Measurements from ENCODE around the gene APOL1. TPM values are rescaled to one million over a fixed set of nuclear protein-coding genes. Genes with fewer than 3 reads are reported as not detected.
"Not testable (repeated sequence)": the region's sequence is repeated elsewhere in the genome, so short reads cannot be mapped to it uniquely, and the experiment has no call there.

The APOL1 gene
- total RNA-seq, 2 donors from 2014 or later, result 19.6 to 22.9 TPM

DNA sequence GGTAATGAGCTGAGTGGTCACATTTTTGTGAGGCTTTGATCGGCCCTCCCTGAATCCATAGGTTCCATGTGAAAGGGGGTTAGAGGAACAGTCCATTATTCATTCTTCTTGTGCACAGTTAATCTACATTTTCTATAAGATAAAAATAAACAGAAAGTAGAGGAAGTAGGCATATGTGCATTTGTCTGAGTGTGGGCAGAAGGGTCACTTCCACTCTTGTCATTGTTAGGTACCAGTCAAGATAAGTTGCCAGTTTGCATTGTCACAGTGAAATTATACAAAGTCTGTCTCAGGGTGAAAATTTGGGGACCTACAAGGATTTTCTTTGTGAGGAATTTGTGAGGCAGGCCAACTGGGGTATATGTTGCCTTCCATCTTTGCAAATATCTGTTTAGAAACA lies 46.7 kb upstream of the APOL1 start:
- 97% methylated on average over 1 of the region's 1 CpG for WGBS
- no peak for DNase-seq (ENCODE audit: low spot score)
- H3K27me3 ChIP-seq (replicated peaks; ENCODE audit: insufficient read depth), result no peaks in the 10 kb centered on the region
- no peaks in the 10 kb centered on the region for H3K36me3 ChIP-seq
- H3K4me3 ChIP-seq, result no peak overlapping the region
- TF ChIP-seq POLR2A (IDR thresholded peaks at IDR 0.05), result no peak
- TF ChIP-seq, protein P1, sequence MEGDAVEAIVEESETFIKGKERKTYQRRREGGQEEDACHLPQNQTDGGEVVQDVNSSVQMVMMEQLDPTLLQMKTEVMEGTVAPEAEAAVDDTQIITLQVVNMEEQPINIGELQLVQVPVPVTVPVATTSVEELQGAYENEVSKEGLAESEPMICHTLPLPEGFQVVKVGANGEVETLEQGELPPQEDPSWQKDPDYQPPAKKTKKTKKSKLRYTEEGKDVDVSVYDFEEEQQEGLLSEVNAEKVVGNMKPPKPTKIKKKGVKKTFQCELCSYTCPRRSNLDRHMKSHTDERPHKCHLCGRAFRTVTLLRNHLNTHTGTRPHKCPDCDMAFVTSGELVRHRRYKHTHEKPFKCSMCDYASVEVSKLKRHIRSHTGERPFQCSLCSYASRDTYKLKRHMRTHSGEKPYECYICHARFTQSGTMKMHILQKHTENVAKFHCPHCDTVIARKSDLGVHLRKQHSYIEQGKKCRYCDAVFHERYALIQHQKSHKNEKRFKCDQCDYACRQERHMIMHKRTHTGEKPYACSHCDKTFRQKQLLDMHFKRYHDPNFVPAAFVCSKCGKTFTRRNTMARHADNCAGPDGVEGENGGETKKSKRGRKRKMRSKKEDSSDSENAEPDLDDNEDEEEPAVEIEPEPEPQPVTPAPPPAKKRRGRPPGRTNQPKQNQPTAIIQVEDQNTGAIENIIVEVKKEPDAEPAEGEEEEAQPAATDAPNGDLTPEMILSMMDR (IDR thresholded peaks at IDR 0.05), result no peak
- TF ChIP-seq POLR2AphosphoS5 (IDR thresholded peaks at IDR 0.05), result no peak
- no peaks in the 10 kb centered on the region for H3K9me3 ChIP-seq
- peaks cover 8% of the 10 kb centered on the region for H3K4me1 ChIP-seq (replicated peaks)
- no peak overlapping the region for H3K27ac ChIP-seq
- intact Hi-C loops (cut with DNase I), result no loop called here

DNA sequence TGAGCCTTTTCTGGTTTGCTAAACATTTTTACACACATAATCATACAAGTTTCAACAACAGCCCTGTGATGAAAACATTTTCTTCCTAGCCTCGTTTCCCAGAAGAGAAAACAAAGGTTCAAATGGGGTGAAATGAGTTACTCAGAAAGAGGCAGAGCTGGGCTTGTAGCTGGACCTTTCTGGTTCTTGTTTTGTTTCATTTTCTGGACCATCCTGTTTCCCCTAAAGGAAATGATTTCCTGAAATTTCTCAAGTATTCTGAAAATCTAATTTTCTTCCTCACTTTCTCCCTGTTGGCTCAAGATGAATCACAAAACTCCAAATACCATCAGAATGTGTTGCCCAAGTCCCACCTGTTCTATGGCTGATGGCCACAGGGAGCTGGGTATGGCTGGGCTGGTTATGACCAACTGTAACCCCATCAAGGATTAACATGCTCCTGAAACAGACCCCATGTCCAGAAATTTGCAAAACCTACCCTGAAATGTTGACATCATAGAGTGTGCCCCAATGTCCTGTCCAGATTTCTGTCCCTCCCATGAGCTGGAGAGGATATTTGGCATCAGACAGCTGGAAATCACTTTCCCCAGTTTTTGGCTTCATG lies 44.7 kb upstream of the APOL1 start:
- Histone ChIP-seq H3K36me3 (no peaks in the 10 kb centered on the region), H3K27ac (no peak overlapping the region), H3K4me3 (no peak overlapping the region), H3K4me1 (replicated peaks) (no peaks in the 10 kb centered on the region), H3K27me3 (replicated peaks; ENCODE audit: insufficient read depth) (no peaks in the 10 kb centered on the region), H3K9me3 (no peaks in the 10 kb centered on the region)
- TF ChIP-seq POLR2AphosphoS5 (IDR thresholded peaks at IDR 0.05) (no peak), POLR2A (IDR thresholded peaks at IDR 0.05) (no peak)
- TF ChIP-seq, protein P1 (IDR thresholded peaks at IDR 0.05), result no peak
- intact Hi-C loops (cut with DNase I), result no loop called here
- no peak for DNase-seq (ENCODE audit: low spot score)
- WGBS, result 12% methylated on average over 1 of the region's 1 CpG

- no peaks in the 10 kb centered on the region for H3K9me3 ChIP-seq
- TF ChIP-seq POLR2A (IDR thresholded peaks at IDR 0.05), result no peak
- TF ChIP-seq, protein P1 (IDR thresholded peaks at IDR 0.05), result no peak
- no peak for TF ChIP-seq POLR2AphosphoS5 (IDR thresholded peaks at IDR 0.05)
- DNase-seq (ENCODE audit: low spot score), result no peak
- no peaks in the 10 kb centered on the region for H3K4me1 ChIP-seq (replicated peaks)
- H3K27ac ChIP-seq, result no peak overlapping the region
- no peaks in the 10 kb centered on the region for H3K27me3 ChIP-seq (replicated peaks; ENCODE audit: insufficient read depth)
- no peak overlapping the region for H3K4me3 ChIP-seq
- 95% methylated on average over 1 of the region's 1 CpG for WGBS
- intact Hi-C loops (cut with DNase I), result no loop called here
- no peaks in the 10 kb centered on the region for H3K36me3 ChIP-seq
Observed at GRCh38 chr22:36208914-36209313, 44.0 kb upstream of the APOL1 start.

- intact Hi-C loops (cut with DNase I); DNase-seq (ENCODE audit: low spot score); H3K27me3 ChIP-seq (replicated peaks; ENCODE audit: insufficient read depth); H3K4me3 ChIP-seq; H3K27ac ChIP-seq; H3K36me3 ChIP-seq; H3K4me1 ChIP-seq (replicated peaks); H3K9me3 ChIP-seq: not testable (repeated sequence)
- WGBS, result 69% methylated on average over 5 of the region's 5 CpGs
Observed at GRCh38 chr22:36209488-36209908, 43.4 kb upstream of the APOL1 start.

DNA sequence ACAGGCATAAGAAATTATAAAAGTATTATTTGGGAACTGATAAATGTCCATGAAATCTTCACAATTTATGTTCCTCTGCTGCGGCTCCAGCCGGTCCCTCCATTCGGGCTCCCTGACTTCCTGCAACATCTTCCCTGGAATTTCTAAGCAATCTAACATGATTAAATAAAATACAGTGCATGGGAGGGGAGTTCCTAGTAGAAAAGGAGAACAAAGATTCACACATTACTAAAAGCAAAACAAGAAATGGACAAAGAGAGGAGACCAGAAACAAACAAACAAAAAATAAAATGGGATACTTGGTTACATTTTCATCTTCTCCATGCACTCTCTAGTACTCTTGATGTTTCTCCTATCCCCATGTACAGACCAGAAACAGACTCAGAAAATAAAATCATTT lies 42.7 kb upstream of the APOL1 start:
- Histone ChIP-seq H3K36me3 (no peaks in the 10 kb centered on the region), H3K27me3 (replicated peaks; ENCODE audit: insufficient read depth) (no peaks in the 10 kb centered on the region), H3K4me1 (replicated peaks) (no peaks in the 10 kb centered on the region), H3K4me3 (no peak overlapping the region), H3K27ac (no peak overlapping the region), H3K9me3 (no peaks in the 10 kb centered on the region)
- WGBS, result 84% methylated on average over 3 of the region's 3 CpGs
- intact Hi-C loops (cut with DNase I), result no loop called here
- TF ChIP-seq POLR2AphosphoS5 (IDR thresholded peaks at IDR 0.05), result no peak
- no peak for TF ChIP-seq POLR2A (IDR thresholded peaks at IDR 0.05)
- TF ChIP-seq, protein P1 (IDR thresholded peaks at IDR 0.05), result no peak
- no peak for DNase-seq (ENCODE audit: low spot score)

Measured in prostate gland (tissue), 2 donors.